ENCODE data around the gene NLRP1.

The NLRP1 gene

DNA sequence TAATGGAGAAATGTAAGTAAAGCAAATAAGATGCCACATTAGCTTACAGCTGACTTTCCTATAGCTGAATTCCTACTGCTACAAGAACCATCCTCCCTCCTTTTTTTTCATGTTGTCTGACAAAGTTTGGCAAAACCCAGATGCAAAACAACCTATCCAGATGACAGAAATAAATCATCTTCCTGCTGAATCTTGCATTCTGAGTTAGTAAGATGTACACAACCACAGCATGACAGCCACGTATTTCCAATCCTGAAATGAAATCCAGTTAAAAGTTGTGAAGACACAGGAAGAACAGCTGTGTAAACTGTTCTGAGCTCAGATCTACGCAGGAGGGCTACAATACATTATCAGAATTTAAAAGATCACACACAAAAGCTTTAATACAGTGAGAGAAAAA, 110.4 kb downstream of the NLRP1 start:
- no peak for DNase-seq (ENCODE audit: low read depth)

DNA sequence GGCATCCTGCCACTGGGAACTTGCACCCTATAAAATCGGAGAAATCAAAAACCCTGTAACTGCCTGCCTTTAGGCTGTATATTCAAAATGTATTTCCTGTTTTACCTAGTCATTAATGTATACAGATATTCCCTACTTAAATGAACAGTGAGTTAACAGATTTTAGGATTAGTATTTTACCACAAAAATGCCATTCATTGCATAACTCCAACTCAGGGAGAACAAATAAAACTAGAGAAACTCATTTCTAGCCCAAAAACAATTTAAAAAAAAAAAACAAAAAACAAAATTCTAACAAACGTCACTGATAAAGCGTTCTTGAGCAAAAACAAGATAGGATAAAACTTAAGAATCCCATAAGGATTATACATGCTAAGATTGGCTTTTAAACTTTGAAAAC, 111.8 kb downstream of the NLRP1 start:
- DNase-seq (ENCODE audit: low read depth), result no peak

DNA sequence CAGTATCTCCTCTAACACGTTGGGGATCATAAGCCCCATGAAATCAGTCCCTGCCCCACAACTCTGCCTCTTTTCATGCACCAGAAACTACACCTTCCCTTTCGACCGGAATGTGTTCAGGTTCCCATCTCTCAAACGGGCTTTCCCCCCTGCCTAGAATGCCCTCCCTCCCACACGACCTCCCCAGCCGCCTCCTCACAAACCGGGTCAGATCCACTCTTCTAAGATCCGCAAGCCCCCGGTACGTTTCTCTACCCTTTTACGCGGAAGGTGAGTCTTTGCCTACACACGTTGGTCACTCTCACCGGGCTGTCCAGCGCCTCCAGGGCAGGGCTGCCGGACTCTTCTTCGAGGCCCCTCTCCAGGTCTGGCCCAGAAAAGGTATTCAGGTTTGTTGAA, 116.2 kb downstream of the NLRP1 start:
- no peak for DNase-seq (ENCODE audit: low read depth)

DNA sequence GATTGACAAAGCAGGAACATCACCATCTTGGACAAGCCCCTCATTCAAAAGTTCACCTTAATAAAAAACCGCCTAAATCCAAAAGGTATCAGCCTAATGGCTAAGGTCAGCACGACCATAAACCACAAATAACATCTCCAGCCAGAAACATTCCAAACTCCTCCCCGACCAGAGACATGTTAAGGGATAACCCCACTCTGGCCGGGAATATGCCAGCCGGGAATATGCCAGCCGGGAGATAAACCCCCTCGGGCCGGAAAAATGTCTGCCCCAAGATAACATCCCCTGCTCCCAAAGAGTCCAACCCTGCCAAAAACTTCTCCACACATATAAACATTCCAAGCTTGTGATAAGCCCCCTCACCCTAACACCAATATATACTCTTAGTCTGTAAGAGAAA, 116.9 kb downstream of the NLRP1 start:
- DNase-seq (ENCODE audit: low read depth), result no peak

DNA sequence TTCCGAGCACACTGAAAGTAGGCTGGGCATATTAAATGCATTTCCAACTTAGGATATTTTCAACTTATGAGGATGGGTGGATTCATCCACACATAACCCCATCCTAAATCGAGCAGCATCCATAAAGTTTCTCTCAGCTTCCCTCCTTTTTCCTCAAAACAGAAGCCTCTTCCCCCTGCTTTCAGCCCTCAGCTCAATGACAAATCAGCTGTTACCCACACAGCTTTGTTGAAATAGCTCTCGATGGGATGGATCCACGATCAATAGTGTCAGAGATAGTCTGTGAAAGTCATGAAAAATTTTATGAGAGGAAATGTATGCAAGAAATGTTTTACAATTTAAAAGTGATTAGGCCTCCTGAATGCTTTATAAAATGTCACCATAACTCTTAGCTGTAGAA, 118.0 kb downstream of the NLRP1 start:
- no peak for DNase-seq (ENCODE audit: low read depth)

DNA sequence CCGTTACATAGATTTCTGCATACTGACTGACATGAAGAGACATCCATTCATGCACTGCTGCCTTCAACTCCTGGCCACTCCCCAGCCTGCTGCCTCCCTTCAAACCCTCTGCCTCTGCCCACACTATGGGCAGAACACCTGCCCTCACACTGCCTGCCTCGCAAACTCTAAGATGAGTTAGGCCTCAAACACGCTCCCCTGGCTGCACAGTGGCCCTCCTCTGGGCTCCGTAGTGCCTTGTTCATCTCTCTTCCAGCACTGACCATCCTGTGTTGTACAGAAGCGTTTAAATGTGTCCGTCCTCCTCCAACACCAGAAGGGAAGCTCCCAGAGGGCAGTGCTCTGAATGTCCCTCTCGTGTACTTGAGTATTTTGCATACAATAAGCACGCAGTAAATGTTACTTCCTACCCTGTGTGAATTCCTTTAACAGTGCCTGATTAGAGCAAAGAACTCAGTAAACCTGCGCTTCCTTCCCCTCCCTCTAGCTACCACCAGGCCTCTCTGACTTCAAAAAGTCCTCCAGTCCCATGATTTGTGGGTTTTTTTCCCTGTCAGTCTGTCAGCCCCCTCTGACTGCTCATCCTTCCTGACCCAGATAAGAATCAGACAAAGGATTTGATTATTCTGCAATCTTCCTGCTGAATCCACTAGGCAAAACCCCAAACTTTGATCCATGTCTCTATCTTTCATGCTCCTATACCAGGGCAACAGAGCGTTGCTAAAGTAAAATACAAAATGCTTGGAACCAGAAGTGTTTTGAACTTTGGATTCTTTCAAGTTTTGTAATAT, 119.4 kb downstream of the NLRP1 start:
- DNase-seq (ENCODE audit: low read depth), result no peak

Measured in GM04504 (cell line).